NCI-H524 treated with DMSO at 0.1 percent for 48 hours (cell line): ENCODE measurements around the gene NRIP3.
"Not testable (repeated sequence)": the region's sequence is repeated elsewhere in the genome, so short reads cannot be mapped to it uniquely, and the experiment has no call there.

Source experiments
- DNase-seq: peaks from one replicate; lab custom pipeline; 2025; lab: John Stamatoyannopoulos, UW

The NRIP3 gene

GRCh38 chr11:8971196-8971923 lies 32.4 kb downstream of the NRIP3 start:
- DNase-seq: no peak

GRCh38 chr11:8967184-8967583 lies 36.6 kb downstream of the NRIP3 start:
- DNase-seq: no peak

- no peak for DNase-seq
Measured at GRCh38 chr11:8964324-8965320, 39.2 kb downstream of the NRIP3 start, which contains the start of gene TMEM9B. TMEM9B (minus strand) TSS chr11:8964442; CDS start chr11:8964313, 129 bp downstream.

GRCh38 chr11:8963569-8964323 lies 40.1 kb downstream of the NRIP3 start:
- DNase-seq: no peak

- no peak for DNase-seq
Measured at GRCh38 chr11:8962841-8963240, 41.0 kb downstream of the NRIP3 start.

- DNase-seq: no peak
Measured at GRCh38 chr11:8961401-8961800, 42.4 kb downstream of the NRIP3 start.

- DNase-seq: no peak
Measured at GRCh38 chr11:8959546-8960166, 44.1 kb downstream of the NRIP3 start.

GRCh38 chr11:8956860-8957259 lies 46.9 kb downstream of the NRIP3 start:
- no peak for DNase-seq

GRCh38 chr11:8948886-8949285 lies 54.9 kb downstream of the NRIP3 start:
- no peak for DNase-seq

GRCh38 chr11:8947230-8947943 lies 56.4 kb downstream of the NRIP3 start:
- DNase-seq: no peak

- no peak for DNase-seq
Measured at GRCh38 chr11:8942518-8943066, 61.2 kb downstream of the NRIP3 start, which contains the start of gene ASCL3. ASCL3 (minus strand) TSS chr11:8943016; CDS start chr11:8938161, 4,855 bp downstream.

GRCh38 chr11:8941341-8942103 lies 62.3 kb downstream of the NRIP3 start:
- DNase-seq: no peak

- no peak for DNase-seq
Measured at GRCh38 chr11:8937659-8938058, 66.1 kb downstream of the NRIP3 start.

GRCh38 chr11:8937159-8937558 lies 66.6 kb downstream of the NRIP3 start:
- DNase-seq: no peak

GRCh38 chr11:8935789-8936188 lies 68.0 kb downstream of the NRIP3 start:
- DNase-seq: not testable (repeated sequence)

- DNase-seq: no peak
Measured at GRCh38 chr11:8934742-8935488, 68.9 kb downstream of the NRIP3 start.

GRCh38 chr11:8933931-8934330 lies 69.9 kb downstream of the NRIP3 start:
- DNase-seq: no peak

- no peak for DNase-seq
Measured at GRCh38 chr11:8932564-8933180, 71.1 kb downstream of the NRIP3 start, which contains the start of gene C11orf16. C11orf16 (minus strand) TSS chr11:8932947; CDS start chr11:8932308, 639 bp downstream.
